Neural crest cell (in vitro differentiated cells): ENCODE results near the gene LPIN2. TPM values are rescaled to one million over a fixed set of nuclear protein-coding genes. Genes with fewer than 3 reads are reported as not detected.
"Not testable (repeated sequence)": the region's sequence is repeated elsewhere in the genome, so short reads cannot be mapped to it uniquely, and the experiment has no call there.

Experiments used
- DNase-seq: peaks from one replicate; pipeline ENCODE4 v3.0.0; 2021; ENCODE audit warnings: low read depth, mixed read lengths, low spot score
- H3K27ac Mint-ChIP-seq: one replicate; pipeline ENCODE4 v1.8.0; 2021; ENCODE audit warnings: mild to moderate bottlenecking, mixed read lengths; ENCODE audit not compliant: unreplicated experiment
- H3K27me3 Mint-ChIP-seq: 2 replicates; pipeline ENCODE4 v1.8.0; 2021; ENCODE audit warnings: low read depth, mild to moderate bottlenecking, mixed read lengths
- H3K36me3 Mint-ChIP-seq: 2 replicates; pipeline ENCODE4 v1.8.0; 2021; ENCODE audit warnings: low read depth, mild to moderate bottlenecking, mixed read lengths
- H3K4me1 Mint-ChIP-seq: 2 replicates; pipeline ENCODE4 v1.8.0; 2021; ENCODE audit warnings: mixed read lengths
- H3K4me3 Mint-ChIP-seq: one replicate; pipeline ENCODE4 v1.8.0; 2021; ENCODE audit warnings: mild to moderate bottlenecking, mixed read lengths
- H3K9me3 Mint-ChIP-seq: 2 replicates; pipeline ENCODE4 v1.8.0; 2021; ENCODE audit warnings: mixed read lengths
- CTCF ChIP-seq: fragments of 200-600 bp; sonication (generic); conservative IDR thresholded peaks from 2 replicates; pipeline ENCODE4 v1.5.0; 2021; ENCODE audit warnings: antibody characterized with exemption, mild to moderate bottlenecking
- total RNA-seq: library from RNA; stranded (reverse); gene quantifications from 2 replicates; pipeline ENCODE4 v1.2.1, GENCODE V29; 2021

The LPIN2 gene
- total RNA-seq, 1 donor from 2014 or later: 22.6 TPM

- Mint-ChIP-seq H3K4me3 (peak overlapping the region; percentile 94), H3K27me3 (no peaks in the 10 kb centered on the region), H3K36me3 (peaks cover 14% of the 10 kb centered on the region), H3K27ac (no peak overlapping the region), H3K4me1 (peaks cover 27% of the 10 kb centered on the region), H3K9me3 (no peaks in the 10 kb centered on the region)
- no peak for DNase-seq
- no peak for TF ChIP-seq CTCF
These were observed 2.9 kb downstream of the LPIN2 start for GRCh38 chr18:3010086-3010485.

- peaks cover 8% of the 10 kb centered on the region for H3K9me3 Mint-ChIP-seq
- no peak for TF ChIP-seq CTCF
- no peak overlapping the region for H3K27ac Mint-ChIP-seq
- no peak for DNase-seq
- H3K27me3 Mint-ChIP-seq: no peaks in the 10 kb centered on the region
- H3K36me3 Mint-ChIP-seq: peaks cover 27% of the 10 kb centered on the region
- peaks cover 24% of the 10 kb centered on the region for H3K4me1 Mint-ChIP-seq
- no peak overlapping the region for H3K4me3 Mint-ChIP-seq
These were observed 4.4 kb downstream of the LPIN2 start for GRCh38 chr18:3008541-3008940.

- no peak for DNase-seq
- H3K27me3 Mint-ChIP-seq: no peaks in the 10 kb centered on the region
- H3K36me3 Mint-ChIP-seq: peaks cover 35% of the 10 kb centered on the region
- H3K4me1 Mint-ChIP-seq: peaks cover 26% of the 10 kb centered on the region
- no peak overlapping the region for H3K4me3 Mint-ChIP-seq
- no peak overlapping the region for H3K27ac Mint-ChIP-seq
- H3K9me3 Mint-ChIP-seq: peaks cover 13% of the 10 kb centered on the region
- no peak for TF ChIP-seq CTCF
These were observed 5.5 kb downstream of the LPIN2 start for GRCh38 chr18:3007491-3007890.

- peaks cover 25% of the 10 kb centered on the region for H3K9me3 Mint-ChIP-seq
- no peak overlapping the region for H3K27ac Mint-ChIP-seq
- H3K36me3 Mint-ChIP-seq: peaks cover 53% of the 10 kb centered on the region
- no peak for TF ChIP-seq CTCF
- no peak overlapping the region for H3K4me3 Mint-ChIP-seq
- peaks cover 8% of the 10 kb centered on the region for H3K4me1 Mint-ChIP-seq
- H3K27me3 Mint-ChIP-seq: no peaks in the 10 kb centered on the region
- DNase-seq: no peak
These were observed 7.5 kb downstream of the LPIN2 start for GRCh38 chr18:3005462-3005861.

GRCh38 chr18:3003766-3004165 lies 9.2 kb downstream of the LPIN2 start:
- H3K36me3 Mint-ChIP-seq: peaks cover 56% of the 10 kb centered on the region
- H3K4me1 Mint-ChIP-seq: peaks cover 18% of the 10 kb centered on the region
- DNase-seq, H3K27ac Mint-ChIP-seq, H3K27me3 Mint-ChIP-seq, H3K4me3 Mint-ChIP-seq: not testable (repeated sequence)
- peaks cover 28% of the 10 kb centered on the region for H3K9me3 Mint-ChIP-seq

- H3K27ac Mint-ChIP-seq: no peak overlapping the region
These were observed 10.2 kb downstream of the LPIN2 start for GRCh38 chr18:3002732-3003131.

More at GRCh38 chr18:3002732-3003131, 10.2 kb downstream of the LPIN2 start:
- peaks cover 55% of the 10 kb centered on the region for H3K36me3 Mint-ChIP-seq
- no peak for TF ChIP-seq CTCF
- H3K27me3 Mint-ChIP-seq: no peaks in the 10 kb centered on the region
- H3K4me1 Mint-ChIP-seq: peaks cover 28% of the 10 kb centered on the region
- DNase-seq: no peak
- no peak overlapping the region for H3K4me3 Mint-ChIP-seq
- H3K9me3 Mint-ChIP-seq: peaks cover 28% of the 10 kb centered on the region
